Measurements from ENCODE around the gene CPD. TPM values are rescaled to one million over a fixed set of nuclear protein-coding genes. Genes with fewer than 3 reads are reported as not detected.
A peak's percentile ranks its signal among the peaks of the same experiment; 100 is the strongest.

Gene CPD
- total and polyA plus RNA-seq, 2 of the 13 experiments (the other 11 are each of a cell fraction or from before 2014, with no cell fraction given), result 46.1 to 72.3 TPM

DNA sequence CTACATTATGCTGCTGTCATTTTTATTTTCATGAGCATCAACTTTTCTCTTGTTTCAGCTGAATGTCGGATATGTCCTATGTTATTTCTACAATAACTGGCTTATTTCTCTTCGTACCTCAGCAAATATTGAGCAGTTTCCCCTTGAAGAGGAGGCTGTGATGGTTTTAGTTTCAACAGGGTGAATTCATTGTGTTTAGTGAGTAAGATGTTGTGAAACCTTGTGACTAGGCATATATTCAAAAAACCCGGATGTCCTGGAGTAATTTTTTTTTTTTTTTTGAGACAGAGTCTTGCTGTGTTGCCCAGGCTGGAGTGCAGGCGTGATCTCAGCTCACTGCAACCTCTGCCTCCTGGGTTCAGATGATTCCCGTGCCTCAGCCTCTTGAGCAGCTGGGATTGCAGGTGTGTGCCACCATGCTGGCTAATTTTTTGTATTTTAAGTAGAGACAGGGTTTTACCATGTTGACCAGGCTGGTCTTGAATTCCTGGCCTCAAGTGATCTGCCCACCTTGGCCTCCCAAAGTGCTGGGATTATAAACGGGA lies 11.1 kb downstream of the CPD start:
- FAIRE-seq, result no peak
- no peak overlapping the region for H3K4me2 ChIP-seq (ENCODE audit: low read depth, low read length)
- H3K27ac ChIP-seq (ENCODE audit: extremely low read length, insufficient read depth, low read length), result no peak overlapping the region
- H3K79me2 ChIP-seq (ENCODE audit: insufficient read depth, low read length), result peaks cover 27% of the 10 kb centered on the region
- BruUV-seq (replicated peaks), result no TSS peak
- H3K4me1 ChIP-seq (ENCODE audit: insufficient read depth, low read length), result peaks cover 24% of the 10 kb centered on the region
- no peak overlapping the region for H3K9ac ChIP-seq (ENCODE audit: insufficient read depth, low read depth, low read length)
- TF ChIP-seq ZNF121 (CRISPR knock-in tag; IDR thresholded peaks at IDR 0.05), result peak; percentile 70; the same call in 1 of the 2 replicates
- no peak for TF ChIP-seq ZNF841 (CRISPR knock-in tag; IDR thresholded peaks at IDR 0.05; ENCODE audit: borderline replicate concordance)
- intact Hi-C loops (cut with micrococcal nuclease; ENCODE audit: unreplicated experiment) (no loop called here), in situ Hi-C loops (cut with HindIII; ENCODE audit: extremely low pct_ligation_motif_present, low pct_unique_long_range_greater_than_20kb) (no loop called here)
- no peaks in the 10 kb centered on the region for H3K27me3 ChIP-seq (ENCODE audit: control insufficient read depth in 1 of 2, insufficient read depth in 2 of 2, low read length in 2 of 2)
- no peak overlapping the region for H2AFZ ChIP-seq (ENCODE audit: low read length)
- 82% methylated on average over 6 of the region's 6 CpGs for WGBS (ENCODE audit: low lambda C conversion rate)
- CTCF ChIA-PET (ENCODE audit: low intra/inter-chr PET ratio, low total read pairs), result no interaction called here
- no peak for DNase-seq (ENCODE audit: low spot score)
- H3K4me3 ChIP-seq (replicated peaks in 1 of 3; ENCODE audit: insufficient read depth in 1 of 3, low read depth in 2 of 3, low read length in 3 of 3), result no peak overlapping the region
- ATAC-seq, result no peak
- peaks cover 6 to 69% of the 10 kb centered on the region in 2 experiments for H3K36me3 ChIP-seq (replicated peaks in 1 of 2; ENCODE audit: control insufficient read depth in 1 of 2, insufficient read depth in 2 of 2, low read length in 2 of 2)
- H4K20me1 ChIP-seq (ENCODE audit: insufficient read depth, low read length), result 0 out of 2 replicates have a peak, but pooled peaks cover 5% of the 10 kb centered on the region
- H3K9me3 ChIP-seq (ENCODE audit: low read length), result no peaks in the 10 kb centered on the region
- POLR2A ChIA-PET, result interaction anchor here (1.0 kb wide), 1 partner anchor 49 kb away, joined by 3 read pairs; no protein-coding TSS in a partner anchor

DNA sequence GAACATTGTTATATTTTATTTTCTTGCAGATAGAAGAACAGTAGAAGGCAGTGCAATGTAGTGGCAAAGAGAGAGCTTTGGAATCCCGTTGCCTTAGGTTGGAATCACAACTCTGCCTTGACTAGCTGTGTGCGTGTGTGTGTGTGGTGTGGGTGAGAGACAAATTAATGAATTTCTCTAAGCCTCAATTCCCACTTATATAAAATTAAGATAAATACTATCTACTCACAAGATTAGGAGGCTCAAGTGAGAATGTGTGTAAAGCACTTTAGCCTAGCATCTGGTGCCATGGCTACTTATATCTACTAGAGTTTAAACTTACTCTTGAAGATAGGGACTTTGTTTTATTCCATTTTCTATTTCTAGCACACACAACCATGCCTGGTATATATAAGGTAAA lies 12.8 kb downstream of the CPD start:
- H3K79me2 ChIP-seq (ENCODE audit: insufficient read depth, low read length), result peaks cover 24% of the 10 kb centered on the region
- no TSS peak for BruUV-seq (replicated peaks)
- H3K4me2 ChIP-seq (ENCODE audit: low read depth, low read length), result no peak overlapping the region
- CTCF ChIA-PET (ENCODE audit: low intra/inter-chr PET ratio, low total read pairs), result no interaction called here
- H3K9me3 ChIP-seq (ENCODE audit: low read length), result no peaks in the 10 kb centered on the region
- H3K27me3 ChIP-seq (ENCODE audit: control insufficient read depth in 1 of 2, insufficient read depth in 2 of 2, low read length in 2 of 2), result no peaks in the 10 kb centered on the region
- peaks cover 41% of the 10 kb centered on the region for H3K4me1 ChIP-seq (ENCODE audit: insufficient read depth, low read length)
- 0 out of 2 replicates have a peak, but pooled peaks cover 5% of the 10 kb centered on the region for H4K20me1 ChIP-seq (ENCODE audit: insufficient read depth, low read length)
- DNase-seq (ENCODE audit: low spot score) (no peak), FAIRE-seq (no peak), ATAC-seq (no peak)
- no peak overlapping the region for H2AFZ ChIP-seq (ENCODE audit: low read length)
- intact Hi-C loops (cut with micrococcal nuclease; ENCODE audit: unreplicated experiment), result no loop called here
- no peak overlapping the region for H3K4me3 ChIP-seq (replicated peaks in 1 of 3; ENCODE audit: insufficient read depth in 1 of 3, low read depth in 2 of 3, low read length in 3 of 3)
- peaks cover 4 to 54% of the 10 kb centered on the region in 2 experiments for H3K36me3 ChIP-seq (replicated peaks in 1 of 2; ENCODE audit: control insufficient read depth in 1 of 2, insufficient read depth in 2 of 2, low read length in 2 of 2)
- in situ Hi-C loops (cut with HindIII; ENCODE audit: extremely low pct_ligation_motif_present, low pct_unique_long_range_greater_than_20kb), result no loop called here
- H3K27ac ChIP-seq (ENCODE audit: extremely low read length, insufficient read depth, low read length), result no peak overlapping the region
- POLR2A ChIA-PET, result no interaction called here
- WGBS (ENCODE audit: low lambda C conversion rate), result 98% methylated on average over 2 of the region's 2 CpGs
- H3K9ac ChIP-seq (ENCODE audit: insufficient read depth, low read depth, low read length), result no peak overlapping the region
- TF ChIP-seq, protein P1, sequence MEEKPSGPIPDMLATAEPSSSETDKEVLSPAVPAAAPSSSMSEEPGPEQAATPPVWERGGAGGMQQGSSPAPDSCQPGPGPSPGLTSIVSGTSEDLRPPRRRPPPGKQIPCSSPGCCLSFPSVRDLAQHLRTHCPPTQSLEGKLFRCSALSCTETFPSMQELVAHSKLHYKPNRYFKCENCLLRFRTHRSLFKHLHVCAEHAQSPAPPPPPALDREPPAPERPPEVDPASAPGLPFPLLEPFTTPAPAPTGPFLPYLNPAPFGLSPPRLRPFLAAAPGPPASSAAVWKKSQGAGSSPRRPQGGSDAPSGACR (CRISPR knock-in tag; IDR thresholded peaks at IDR 0.05), result no peak
- TF ChIP-seq, protein P2, sequence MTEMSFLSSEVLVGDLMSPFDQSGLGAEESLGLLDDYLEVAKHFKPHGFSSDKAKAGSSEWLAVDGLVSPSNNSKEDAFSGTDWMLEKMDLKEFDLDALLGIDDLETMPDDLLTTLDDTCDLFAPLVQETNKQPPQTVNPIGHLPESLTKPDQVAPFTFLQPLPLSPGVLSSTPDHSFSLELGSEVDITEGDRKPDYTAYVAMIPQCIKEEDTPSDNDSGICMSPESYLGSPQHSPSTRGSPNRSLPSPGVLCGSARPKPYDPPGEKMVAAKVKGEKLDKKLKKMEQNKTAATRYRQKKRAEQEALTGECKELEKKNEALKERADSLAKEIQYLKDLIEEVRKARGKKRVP (CRISPR knock-in tag; IDR thresholded peaks at IDR 0.05), result no peak
- TF ChIP-seq TMF1 (CRISPR knock-in tag; IDR thresholded peaks at IDR 0.05; ENCODE audit: low read depth), result no peak
- TF ChIP-seq, protein P3, sequence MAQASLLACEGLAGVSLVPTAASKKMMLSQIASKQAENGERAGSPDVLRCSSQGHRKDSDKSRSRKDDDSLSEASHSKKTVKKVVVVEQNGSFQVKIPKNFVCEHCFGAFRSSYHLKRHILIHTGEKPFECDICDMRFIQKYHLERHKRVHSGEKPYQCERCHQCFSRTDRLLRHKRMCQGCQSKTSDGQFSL (CRISPR knock-in tag; IDR thresholded peaks at IDR 0.05), result no peak
- TF ChIP-seq, protein P4, sequence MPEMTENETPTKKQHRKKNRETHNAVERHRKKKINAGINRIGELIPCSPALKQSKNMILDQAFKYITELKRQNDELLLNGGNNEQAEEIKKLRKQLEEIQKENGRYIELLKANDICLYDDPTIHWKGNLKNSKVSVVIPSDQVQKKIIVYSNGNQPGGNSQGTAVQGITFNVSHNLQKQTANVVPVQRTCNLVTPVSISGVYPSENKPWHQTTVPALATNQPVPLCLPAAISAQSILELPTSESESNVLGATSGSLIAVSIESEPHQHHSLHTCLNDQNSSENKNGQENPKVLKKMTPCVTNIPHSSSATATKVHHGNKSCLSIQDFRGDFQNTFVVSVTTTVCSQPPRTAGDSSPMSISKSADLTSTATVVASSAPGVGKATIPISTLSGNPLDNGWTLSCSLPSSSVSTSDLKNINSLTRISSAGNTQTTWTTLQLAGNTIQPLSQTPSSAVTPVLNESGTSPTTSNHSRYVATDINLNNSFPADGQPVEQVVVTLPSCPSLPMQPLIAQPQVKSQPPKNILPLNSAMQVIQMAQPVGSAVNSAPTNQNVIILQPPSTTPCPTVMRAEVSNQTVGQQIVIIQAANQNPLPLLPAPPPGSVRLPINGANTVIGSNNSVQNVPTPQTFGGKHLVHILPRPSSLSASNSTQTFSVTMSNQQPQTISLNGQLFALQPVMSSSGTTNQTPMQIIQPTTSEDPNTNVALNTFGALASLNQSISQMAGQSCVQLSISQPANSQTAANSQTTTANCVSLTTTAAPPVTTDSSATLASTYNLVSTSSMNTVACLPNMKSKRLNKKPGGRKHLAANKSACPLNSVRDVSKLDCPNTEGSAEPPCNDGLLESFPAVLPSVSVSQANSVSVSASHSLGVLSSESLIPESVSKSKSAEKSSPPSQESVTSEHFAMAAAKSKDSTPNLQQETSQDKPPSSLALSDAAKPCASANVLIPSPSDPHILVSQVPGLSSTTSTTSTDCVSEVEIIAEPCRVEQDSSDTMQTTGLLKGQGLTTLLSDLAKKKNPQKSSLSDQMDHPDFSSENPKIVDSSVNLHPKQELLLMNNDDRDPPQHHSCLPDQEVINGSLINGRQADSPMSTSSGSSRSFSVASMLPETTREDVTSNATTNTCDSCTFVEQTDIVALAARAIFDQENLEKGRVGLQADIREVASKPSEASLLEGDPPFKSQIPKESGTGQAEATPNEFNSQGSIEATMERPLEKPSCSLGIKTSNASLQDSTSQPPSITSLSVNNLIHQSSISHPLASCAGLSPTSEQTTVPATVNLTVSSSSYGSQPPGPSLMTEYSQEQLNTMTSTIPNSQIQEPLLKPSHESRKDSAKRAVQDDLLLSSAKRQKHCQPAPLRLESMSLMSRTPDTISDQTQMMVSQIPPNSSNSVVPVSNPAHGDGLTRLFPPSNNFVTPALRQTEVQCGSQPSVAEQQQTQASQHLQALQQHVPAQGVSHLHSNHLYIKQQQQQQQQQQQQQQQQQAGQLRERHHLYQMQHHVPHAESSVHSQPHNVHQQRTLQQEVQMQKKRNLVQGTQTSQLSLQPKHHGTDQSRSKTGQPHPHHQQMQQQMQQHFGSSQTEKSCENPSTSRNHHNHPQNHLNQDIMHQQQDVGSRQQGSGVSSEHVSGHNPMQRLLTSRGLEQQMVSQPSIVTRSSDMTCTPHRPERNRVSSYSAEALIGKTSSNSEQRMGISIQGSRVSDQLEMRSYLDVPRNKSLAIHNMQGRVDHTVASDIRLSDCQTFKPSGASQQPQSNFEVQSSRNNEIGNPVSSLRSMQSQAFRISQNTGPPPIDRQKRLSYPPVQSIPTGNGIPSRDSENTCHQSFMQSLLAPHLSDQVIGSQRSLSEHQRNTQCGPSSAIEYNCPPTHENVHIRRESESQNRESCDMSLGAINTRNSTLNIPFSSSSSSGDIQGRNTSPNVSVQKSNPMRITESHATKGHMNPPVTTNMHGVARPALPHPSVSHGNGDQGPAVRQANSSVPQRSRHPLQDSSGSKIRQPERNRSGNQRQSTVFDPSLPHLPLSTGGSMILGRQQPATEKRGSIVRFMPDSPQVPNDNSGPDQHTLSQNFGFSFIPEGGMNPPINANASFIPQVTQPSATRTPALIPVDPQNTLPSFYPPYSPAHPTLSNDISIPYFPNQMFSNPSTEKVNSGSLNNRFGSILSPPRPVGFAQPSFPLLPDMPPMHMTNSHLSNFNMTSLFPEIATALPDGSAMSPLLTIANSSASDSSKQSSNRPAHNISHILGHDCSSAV (CRISPR knock-in tag; IDR thresholded peaks at IDR 0.05; ENCODE audit: borderline replicate concordance), result no peak
